MM.1S (cell line): ENCODE results near the gene ARMC9.
A peak's percentile ranks its signal among the peaks of the same experiment; 100 is the strongest.

ENCODE experiments used
- DNase-seq: peaks from one replicate; pipeline ENCODE4 v3.0.0-alpha.2; 2015
- H2AFZ ChIP-seq: fragments of 300-600 bp; sonication (generic); 2 replicates; pipeline ENCODE4 v1.6.0; 2016; ENCODE audit warnings: antibody characterized with exemption, low read length
- H3F3A ChIP-seq: fragments of 300-600 bp; sonication (generic); 2 replicates; pipeline ENCODE4 v1.6.1; 2016; ENCODE audit warnings: mild to moderate bottlenecking, antibody characterized with exemption, low read length, moderate library complexity, mixed read lengths; ENCODE audit not compliant: insufficient read depth
- H3K27ac ChIP-seq: fragments of 300-600 bp; sonication (generic); 2 replicates; pipeline ENCODE4 v1.5.1; 2016; ENCODE audit warnings: mild to moderate bottlenecking, low read length
- H3K27me3 ChIP-seq: fragments of 300-600 bp; sonication (generic); replicated peaks from 2 replicates; pipeline ENCODE4 v1.6.0; 2016; ENCODE audit warnings: low read length; ENCODE audit not compliant: insufficient read depth
- H3K36me3 ChIP-seq: fragments of 300-600 bp; sonication (generic); replicated peaks from 2 replicates; pipeline ENCODE4 v1.6.1; 2016; ENCODE audit warnings: mild to moderate bottlenecking, low read length, mixed read lengths; ENCODE audit not compliant: insufficient read depth
- H3K4me1 ChIP-seq: fragments of 300-600 bp; sonication (generic); 2 replicates; pipeline ENCODE4 v1.6.1; 2016; ENCODE audit warnings: low read length, mixed read lengths
- H3K4me2 ChIP-seq: fragments of 300-600 bp; sonication (generic); 2 replicates; pipeline ENCODE4 v1.6.0; 2016; ENCODE audit warnings: low read depth, low read length
- H3K4me3 ChIP-seq: fragments of 300-600 bp; sonication (generic); 2 replicates; pipeline ENCODE4 v1.5.1; 2016; ENCODE audit warnings: low read length, mixed read lengths
- H3K79me2 ChIP-seq: fragments of 300-600 bp; sonication (generic); 2 replicates; pipeline ENCODE4 v1.6.1; 2016; ENCODE audit warnings: mixed run types, low read length, mixed read lengths
- H3K9ac ChIP-seq: fragments of 300-600 bp; sonication (generic); 2 replicates; pipeline ENCODE4 v1.6.1; 2016; ENCODE audit warnings: low read length, mixed read lengths
- H3K9me2 ChIP-seq: fragments of 300-600 bp; sonication (generic); replicated peaks from 2 replicates; pipeline ENCODE4 v1.6.1; 2016; ENCODE audit warnings: mild to moderate bottlenecking, low read length, mixed read lengths; ENCODE audit not compliant: insufficient read depth
- H3K9me3 ChIP-seq: fragments of 300-600 bp; sonication (generic); replicated peaks from 2 replicates; pipeline ENCODE4 v1.6.1; 2016; ENCODE audit warnings: mild to moderate bottlenecking, low read length, mixed read lengths; ENCODE audit not compliant: insufficient read depth
- H4K20me1 ChIP-seq: fragments of 300-600 bp; sonication (generic); 2 replicates; pipeline ENCODE4 v1.6.1; 2016; ENCODE audit warnings: mild to moderate bottlenecking, low read length, moderate library complexity, mixed read lengths; ENCODE audit not compliant: insufficient read depth
- EZH2 ChIP-seq: fragments of 300-600 bp; sonication (generic); optimal IDR thresholded peaks from 2 replicates; pipeline ENCODE3; 2017; ENCODE audit warnings: low read depth, mild to moderate bottlenecking, antibody characterized with exemption, low read length, mixed read lengths
- EZH2phosphoT487 ChIP-seq: fragments of 300-600 bp; sonication (generic); IDR thresholded peaks from 2 replicates; pipeline ENCODE4 v1.6.1; 2018; ENCODE audit warnings: antibody characterized with exemption, low read length
- TF ChIP-seq, protein P1 (sequence below): fragments of 300-600 bp; sonication (generic); IDR thresholded peaks from 2 replicates; pipeline ENCODE4 v1.5.1; 2016; ENCODE audit warnings: antibody characterized with exemption, low read length, mixed read lengths

The ARMC9 gene

DNA sequence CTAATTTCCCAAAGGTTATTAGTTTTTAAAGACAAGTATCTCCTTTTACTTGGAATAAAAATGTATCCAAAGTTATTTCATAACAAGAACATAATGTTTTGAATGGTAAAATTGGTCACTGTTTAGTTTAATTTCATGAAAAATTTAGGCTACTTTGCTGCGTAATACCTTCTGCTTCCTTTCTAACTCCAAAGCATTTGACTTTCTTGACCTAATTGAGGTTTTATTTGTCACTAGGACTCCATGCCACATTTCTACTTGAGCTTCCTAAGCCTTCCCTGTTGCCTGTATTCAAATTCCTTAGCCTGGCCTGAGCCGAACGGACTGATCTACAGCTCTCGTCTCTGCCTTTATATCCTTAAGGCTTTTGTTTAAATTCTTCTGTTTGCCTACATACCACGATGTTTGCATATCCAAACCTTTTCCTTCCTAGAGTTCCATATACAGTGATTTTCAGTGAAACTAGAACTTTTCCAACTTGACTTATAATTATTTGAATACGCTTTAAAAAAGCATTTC, 25.1 kb downstream of the ARMC9 start:
- Histone ChIP-seq H3K9me3 (no peaks in the 10 kb centered on the region), H2AFZ (no peak overlapping the region), H3K9me2 (no peaks in the 10 kb centered on the region), H3K4me1 (peaks cover 11% of the 10 kb centered on the region), H4K20me1 (no peaks in the 10 kb centered on the region), H3K36me3 (no peaks in the 10 kb centered on the region), H3K79me2 (no peaks in the 10 kb centered on the region), H3K9ac (no peak overlapping the region), H3K4me3 (no peak overlapping the region), H3K27ac (no peak overlapping the region), H3K4me2 (no peak overlapping the region), H3K27me3 (no peaks in the 10 kb centered on the region), H3F3A (peaks cover 11% of the 10 kb centered on the region)
- TF ChIP-seq, protein P1, sequence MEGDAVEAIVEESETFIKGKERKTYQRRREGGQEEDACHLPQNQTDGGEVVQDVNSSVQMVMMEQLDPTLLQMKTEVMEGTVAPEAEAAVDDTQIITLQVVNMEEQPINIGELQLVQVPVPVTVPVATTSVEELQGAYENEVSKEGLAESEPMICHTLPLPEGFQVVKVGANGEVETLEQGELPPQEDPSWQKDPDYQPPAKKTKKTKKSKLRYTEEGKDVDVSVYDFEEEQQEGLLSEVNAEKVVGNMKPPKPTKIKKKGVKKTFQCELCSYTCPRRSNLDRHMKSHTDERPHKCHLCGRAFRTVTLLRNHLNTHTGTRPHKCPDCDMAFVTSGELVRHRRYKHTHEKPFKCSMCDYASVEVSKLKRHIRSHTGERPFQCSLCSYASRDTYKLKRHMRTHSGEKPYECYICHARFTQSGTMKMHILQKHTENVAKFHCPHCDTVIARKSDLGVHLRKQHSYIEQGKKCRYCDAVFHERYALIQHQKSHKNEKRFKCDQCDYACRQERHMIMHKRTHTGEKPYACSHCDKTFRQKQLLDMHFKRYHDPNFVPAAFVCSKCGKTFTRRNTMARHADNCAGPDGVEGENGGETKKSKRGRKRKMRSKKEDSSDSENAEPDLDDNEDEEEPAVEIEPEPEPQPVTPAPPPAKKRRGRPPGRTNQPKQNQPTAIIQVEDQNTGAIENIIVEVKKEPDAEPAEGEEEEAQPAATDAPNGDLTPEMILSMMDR = no peak
- no peak for TF ChIP-seq EZH2
- TF ChIP-seq EZH2phosphoT487 = no peak
- no peak for DNase-seq

DNA sequence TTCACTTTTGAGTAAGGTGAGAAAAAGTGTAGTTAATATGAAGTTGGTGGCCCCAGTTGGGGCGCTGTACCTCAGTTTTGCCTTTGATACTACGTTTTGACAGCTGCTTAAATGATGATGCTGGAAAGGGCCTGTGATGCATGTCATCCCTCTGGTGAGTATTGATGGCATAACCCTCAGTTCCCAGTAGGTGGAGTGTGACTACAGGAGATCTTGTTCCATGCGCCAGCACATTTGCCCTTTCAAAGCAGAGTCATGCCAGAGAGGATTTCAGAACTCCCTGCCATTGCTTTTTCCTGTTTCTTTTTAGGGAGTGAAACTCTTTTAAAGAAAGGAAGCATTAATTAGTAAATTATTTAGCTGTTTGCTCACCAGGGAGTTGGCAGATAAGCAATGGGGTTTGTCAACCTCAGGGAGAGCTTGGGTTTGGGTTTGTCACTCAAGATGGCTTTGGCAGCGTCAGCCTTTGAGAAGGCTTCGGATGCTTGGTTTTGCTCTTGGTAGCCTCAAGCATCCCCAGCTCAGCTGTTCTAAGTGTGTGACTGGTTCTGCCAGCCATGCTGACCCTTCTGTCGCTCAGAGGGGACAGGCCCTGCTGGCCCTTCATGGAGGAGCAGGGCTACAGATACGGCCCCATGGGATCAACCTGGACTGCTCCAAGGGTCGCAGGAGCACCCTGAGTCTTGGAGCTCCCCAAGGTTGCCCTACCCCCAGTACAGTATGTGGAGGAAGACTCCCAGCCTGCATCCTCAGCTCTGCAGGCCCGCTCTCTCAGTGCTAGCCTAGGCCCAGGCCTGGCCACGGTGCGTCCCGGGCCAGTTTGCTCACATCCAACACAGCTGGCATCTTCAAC, 29.1 kb downstream of the ARMC9 start:
- Histone ChIP-seq H3K27ac (no peak overlapping the region), H2AFZ (peak overlapping the region; percentile 17; the same call in 1 of the 2 replicates), H4K20me1 (no peaks in the 10 kb centered on the region), H3K27me3 (no peaks in the 10 kb centered on the region), H3K9me3 (no peaks in the 10 kb centered on the region), H3K36me3 (no peaks in the 10 kb centered on the region), H3K4me2 (no peak overlapping the region), H3K79me2 (no peaks in the 10 kb centered on the region), H3K4me1 (peaks cover 8% of the 10 kb centered on the region; the same call in 1 of the 2 replicates), H3F3A (0 out of 2 replicates have a peak, but pooled peaks cover 3% of the 10 kb centered on the region), H3K4me3 (no peak overlapping the region), H3K9ac (no peak overlapping the region), H3K9me2 (no peaks in the 10 kb centered on the region)
- TF ChIP-seq, protein P1 = peak; percentile 77
- no peak for TF ChIP-seq EZH2
- peak; percentile 68 for DNase-seq

DNA sequence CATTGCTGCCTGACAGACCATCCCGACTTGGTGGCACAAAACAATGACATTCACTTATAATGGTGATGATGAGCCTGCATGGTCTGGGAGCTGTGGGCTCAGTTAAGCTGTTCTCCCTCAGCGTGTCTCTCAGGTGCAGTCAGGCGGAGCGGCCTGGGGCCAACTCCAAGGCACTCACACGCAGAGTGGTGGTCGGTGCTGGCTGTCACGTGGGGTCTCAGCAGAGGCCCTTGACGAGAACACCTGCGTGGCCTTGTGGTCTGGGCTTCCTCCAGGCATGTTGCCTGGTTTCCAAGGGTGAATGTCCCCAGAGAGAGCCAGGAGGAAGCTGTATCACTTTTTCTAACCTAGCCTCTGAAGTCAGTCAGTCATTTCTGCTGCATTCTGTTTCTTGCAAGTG, 29.8 kb downstream of the ARMC9 start:
- H3K4me1 ChIP-seq = peaks cover under 1% of the 10 kb centered on the region; the same call in 1 of the 2 replicates
- no peaks in the 10 kb centered on the region for H4K20me1 ChIP-seq
- H3K36me3 ChIP-seq = no peaks in the 10 kb centered on the region
- DNase-seq = no peak
- TF ChIP-seq EZH2phosphoT487 (no peak), EZH2 (no peak)
- TF ChIP-seq, protein P1 = no peak
- no peaks in the 10 kb centered on the region for H3F3A ChIP-seq
- no peaks in the 10 kb centered on the region for H3K27me3 ChIP-seq
- H3K4me2 ChIP-seq = no peak overlapping the region
- no peak overlapping the region for H3K27ac ChIP-seq
- H3K9me3 ChIP-seq = no peaks in the 10 kb centered on the region
- no peak overlapping the region for H3K4me3 ChIP-seq
- H3K79me2 ChIP-seq = no peaks in the 10 kb centered on the region
- H3K9ac ChIP-seq = no peak overlapping the region
- no peaks in the 10 kb centered on the region for H3K9me2 ChIP-seq
- H2AFZ ChIP-seq = no peak overlapping the region
